GM12874 (cell line): ENCODE measurements around the gene SATB1.

Experiments used
- CTCF ChIP-seq: IDR thresholded peaks from 2 replicates; pipeline ENCODE4 v1.5.1; 2011; ENCODE audit warnings: low read depth, mild to moderate bottlenecking, control low read depth, low read length, moderate library complexity; ENCODE audit not compliant: insufficient read depth

SATB1 gene

GRCh38 chr3:18428036-18428435 is 2.9 kb upstream of the SATB1 start:
- TF ChIP-seq CTCF = no peak

GRCh38 chr3:18426597-18427193 is 1.6 kb upstream of the SATB1 start:
- no peak for TF ChIP-seq CTCF

GRCh38 chr3:18425641-18426257 is 610 bp upstream of the SATB1 start:
- no peak for TF ChIP-seq CTCF

- no peak for TF ChIP-seq CTCF
These were observed 868 bp downstream of the SATB1 start for GRCh38 chr3:18424213-18424728.

- no peak for TF ChIP-seq CTCF
These were observed 1.5 kb downstream of the SATB1 start for GRCh38 chr3:18423401-18424212.

- TF ChIP-seq CTCF = no peak
These were observed 2.2 kb downstream of the SATB1 start for GRCh38 chr3:18422972-18423371.

- TF ChIP-seq CTCF = no peak
These were observed 4.6 kb downstream of the SATB1 start for GRCh38 chr3:18420555-18420954.
